ENCODE data around the gene TPBG.

The TPBG gene

GRCh38 chr6:82370788-82371187 lies 7.2 kb downstream of the TPBG start:
- no peak for DNase-seq
- H2AFZ ChIP-seq (ENCODE audit: low read depth, low read length) = no peak overlapping the region
- no peak overlapping the region for H3K4me2 ChIP-seq (ENCODE audit: insufficient read depth, low read length)
- no peaks in the 10 kb centered on the region for H3K9me3 ChIP-seq (ENCODE audit: insufficient read depth, low read length, severe bottlenecking)
- H3K79me2 ChIP-seq (ENCODE audit: insufficient read depth, low read length) = no peaks in the 10 kb centered on the region
- no peak overlapping the region for H3K27ac ChIP-seq (ENCODE audit: low read length)
- no peaks in the 10 kb centered on the region for H4K20me1 ChIP-seq (ENCODE audit: insufficient read depth, low read length)
- no peak for ATAC-seq (ENCODE audit: insufficient read depth, low read depth)
- no peaks in the 10 kb centered on the region for H3K4me1 ChIP-seq (ENCODE audit: insufficient read depth, low read length)
- H3K27me3 ChIP-seq (ENCODE audit: insufficient read depth, low read length, poor library complexity) = no peaks in the 10 kb centered on the region
- no peak overlapping the region for H3K9ac ChIP-seq (ENCODE audit: low read depth, low read length)
- TF ChIP-seq CTCF (IDR thresholded peaks at IDR 0.05; ENCODE audit: borderline replicate concordance, extremely low read depth, low read length, poor library complexity, severe bottlenecking) (no peak), EZH2 (IDR thresholded peaks at IDR 0.05; ENCODE audit: borderline replicate concordance, low read depth, low read length, severe bottlenecking) (no peak)
- no peaks in the 10 kb centered on the region for H3K36me3 ChIP-seq (ENCODE audit: insufficient read depth, low read length)
- no peak overlapping the region for H3K4me3 ChIP-seq (ENCODE audit: low read depth in 1 of 2, low read length in 2 of 2)

DNA sequence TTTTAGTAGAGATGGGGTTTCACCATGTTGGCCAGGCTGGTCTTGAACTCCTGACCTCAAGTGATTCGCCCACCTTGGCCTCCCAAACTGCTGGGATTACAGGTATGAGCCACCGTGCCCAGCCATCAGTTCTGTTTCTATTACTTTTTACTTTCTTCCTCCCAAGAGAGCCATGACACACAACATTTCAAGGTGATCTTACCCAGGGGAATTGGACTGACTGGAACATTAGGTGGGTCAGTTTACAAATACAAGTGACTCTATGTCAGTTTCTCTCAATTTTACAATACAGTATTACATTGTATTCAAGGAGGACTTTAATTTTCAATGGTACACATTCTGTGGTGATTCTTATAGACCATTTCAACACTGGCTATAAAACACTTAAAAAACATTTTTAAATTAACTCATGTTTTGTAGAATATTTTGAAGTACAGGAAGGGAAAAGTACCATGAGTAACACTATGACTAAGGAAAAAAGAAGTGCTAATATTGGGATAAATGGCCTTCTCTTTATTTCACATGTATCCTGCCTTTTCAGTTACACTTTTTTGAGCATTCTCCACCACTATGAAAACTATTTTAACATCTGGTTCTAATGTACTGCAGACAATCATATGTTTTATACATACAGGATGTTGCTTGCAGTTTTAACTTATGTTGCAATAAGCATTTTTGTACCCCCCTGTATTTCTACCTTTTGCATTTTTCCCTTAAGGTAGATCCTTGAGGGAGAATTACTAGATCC lies 8.4 kb downstream of the TPBG start:
- ATAC-seq (ENCODE audit: insufficient read depth, low read depth) (no peak), DNase-seq (no peak)
- Histone ChIP-seq H3K4me2 (ENCODE audit: insufficient read depth, low read length) (no peak overlapping the region), H3K27me3 (ENCODE audit: insufficient read depth, low read length, poor library complexity) (no peaks in the 10 kb centered on the region), H4K20me1 (ENCODE audit: insufficient read depth, low read length) (no peaks in the 10 kb centered on the region), H3K4me3 (ENCODE audit: low read depth in 1 of 2, low read length in 2 of 2) (no peak overlapping the region), H3K79me2 (ENCODE audit: insufficient read depth, low read length) (no peaks in the 10 kb centered on the region), H3K36me3 (ENCODE audit: insufficient read depth, low read length) (no peaks in the 10 kb centered on the region), H3K9me3 (ENCODE audit: insufficient read depth, low read length, severe bottlenecking) (peaks cover 4% of the 10 kb centered on the region), H3K9ac (ENCODE audit: low read depth, low read length) (no peak overlapping the region), H2AFZ (ENCODE audit: low read depth, low read length) (no peak overlapping the region), H3K27ac (ENCODE audit: low read length) (no peak overlapping the region), H3K4me1 (ENCODE audit: insufficient read depth, low read length) (no peaks in the 10 kb centered on the region)
- TF ChIP-seq EZH2 (IDR thresholded peaks at IDR 0.05; ENCODE audit: borderline replicate concordance, low read depth, low read length, severe bottlenecking) = no peak
- no peak for TF ChIP-seq CTCF (IDR thresholded peaks at IDR 0.05; ENCODE audit: borderline replicate concordance, extremely low read depth, low read length, poor library complexity, severe bottlenecking)

GRCh38 chr6:82372656-82373055 lies 9.0 kb downstream of the TPBG start:
- ATAC-seq (ENCODE audit: insufficient read depth, low read depth) = no peak
- Histone ChIP-seq H3K9me3 (ENCODE audit: insufficient read depth, low read length, severe bottlenecking) (peaks cover 4% of the 10 kb centered on the region), H3K27me3 (ENCODE audit: insufficient read depth, low read length, poor library complexity) (no peaks in the 10 kb centered on the region), H3K9ac (ENCODE audit: low read depth, low read length) (no peak overlapping the region), H2AFZ (ENCODE audit: low read depth, low read length) (no peak overlapping the region), H3K4me3 (ENCODE audit: low read depth in 1 of 2, low read length in 2 of 2) (no peak overlapping the region), H3K4me2 (ENCODE audit: insufficient read depth, low read length) (no peak overlapping the region), H4K20me1 (ENCODE audit: insufficient read depth, low read length) (no peaks in the 10 kb centered on the region), H3K27ac (ENCODE audit: low read length) (no peak overlapping the region), H3K79me2 (ENCODE audit: insufficient read depth, low read length) (no peaks in the 10 kb centered on the region), H3K4me1 (ENCODE audit: insufficient read depth, low read length) (no peaks in the 10 kb centered on the region), H3K36me3 (ENCODE audit: insufficient read depth, low read length) (no peaks in the 10 kb centered on the region)
- TF ChIP-seq CTCF (IDR thresholded peaks at IDR 0.05; ENCODE audit: borderline replicate concordance, extremely low read depth, low read length, poor library complexity, severe bottlenecking) = no peak
- no peak for TF ChIP-seq EZH2 (IDR thresholded peaks at IDR 0.05; ENCODE audit: borderline replicate concordance, low read depth, low read length, severe bottlenecking)
- DNase-seq = no peak

All from DND-41 (cell line).